Fibroblast of skin of abdomen (primary cell): ENCODE results near the gene ACOXL.

Experiments
- DNase-seq: peaks from one replicate; pipeline ENCODE4 v3.0.0-alpha.2; 2013

Gene ACOXL

GRCh38 chr2:110876167-110876999 lies 144.0 kb downstream of the ACOXL start:
- no peak for DNase-seq

- no peak for DNase-seq
Measured at GRCh38 chr2:110877031-110877827, 144.9 kb downstream of the ACOXL start.

DNA sequence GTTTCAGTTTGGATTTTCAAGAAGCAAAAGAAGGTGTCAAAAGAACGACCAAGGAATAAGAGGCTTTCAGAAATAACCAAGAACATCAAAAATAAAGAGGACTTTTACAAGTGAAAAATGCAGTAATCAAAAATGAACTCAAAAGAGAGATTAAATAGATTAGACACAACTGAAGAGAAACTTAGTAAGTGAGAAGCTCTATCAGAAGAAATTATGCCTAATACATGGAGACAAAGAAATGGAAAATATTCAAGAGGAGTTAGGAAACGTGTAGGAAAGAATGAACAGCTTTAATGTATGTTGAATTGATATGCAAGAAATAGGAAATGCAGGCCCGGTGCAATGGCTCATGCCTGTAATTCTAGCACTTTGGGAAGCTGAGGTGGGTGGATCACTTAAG lies 145.8 kb downstream of the ACOXL start:
- no peak for DNase-seq

- no peak for DNase-seq
Measured at GRCh38 chr2:110881908-110882307, 149.5 kb downstream of the ACOXL start.

DNA sequence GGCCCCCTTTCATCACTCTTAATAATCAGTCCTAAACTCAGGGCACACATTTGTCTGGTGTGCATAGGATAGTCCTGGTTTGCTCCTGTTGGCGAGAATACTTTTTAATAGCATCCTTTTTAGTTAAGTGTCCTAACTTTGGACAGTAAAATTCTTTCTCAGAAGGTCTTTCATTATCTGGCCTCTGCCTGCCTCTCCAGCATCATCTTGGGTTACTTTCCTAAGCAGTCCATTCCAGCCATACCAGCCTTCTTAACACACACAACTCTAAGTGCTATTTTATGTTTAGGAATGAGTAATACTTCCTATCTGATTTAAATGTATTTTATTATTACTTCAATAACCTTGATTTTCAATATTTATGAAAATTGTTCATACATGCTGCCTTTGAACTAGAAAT lies 151.0 kb downstream of the ACOXL start:
- DNase-seq, result no peak

- DNase-seq, result no peak
Measured at GRCh38 chr2:110885256-110885655, 152.9 kb downstream of the ACOXL start.

DNA sequence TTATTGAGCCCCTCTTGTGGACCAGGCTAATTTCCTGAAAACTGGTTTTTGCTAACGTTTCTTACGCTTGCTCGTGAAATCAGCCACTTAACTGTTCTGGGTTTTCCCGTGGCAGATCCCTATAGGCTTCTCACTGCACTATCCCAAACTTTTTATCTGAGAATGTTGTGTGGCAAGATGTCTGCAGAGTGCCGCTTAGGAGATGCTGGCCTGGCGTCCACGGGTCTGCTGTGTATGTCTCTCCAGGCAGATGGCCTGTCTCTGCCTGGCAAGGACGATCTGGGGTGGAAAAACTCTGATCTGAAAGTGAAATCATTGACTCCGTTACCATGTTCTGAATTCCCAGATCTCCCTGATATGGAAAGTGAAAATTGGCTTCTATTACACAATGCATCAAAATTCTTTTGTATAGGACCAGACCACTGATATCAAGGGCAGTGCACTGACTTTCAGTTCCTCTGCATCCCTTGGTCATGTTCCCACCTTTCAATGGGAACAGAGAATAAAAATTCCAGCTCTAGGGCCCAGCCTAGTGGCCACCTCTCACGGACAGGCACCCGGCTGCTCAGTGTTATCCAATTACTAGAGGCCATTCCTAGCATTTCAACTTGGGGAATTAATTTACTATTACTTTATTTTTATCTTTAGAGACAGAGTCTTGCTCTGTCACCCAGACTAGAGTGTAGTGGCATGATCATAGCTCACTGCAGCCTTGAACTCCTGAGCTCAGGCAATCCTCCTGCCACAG lies 154.6 kb downstream of the ACOXL start:
- DNase-seq, result no peak

GRCh38 chr2:110888411-110888810 lies 156.0 kb downstream of the ACOXL start:
- no peak for DNase-seq

DNA sequence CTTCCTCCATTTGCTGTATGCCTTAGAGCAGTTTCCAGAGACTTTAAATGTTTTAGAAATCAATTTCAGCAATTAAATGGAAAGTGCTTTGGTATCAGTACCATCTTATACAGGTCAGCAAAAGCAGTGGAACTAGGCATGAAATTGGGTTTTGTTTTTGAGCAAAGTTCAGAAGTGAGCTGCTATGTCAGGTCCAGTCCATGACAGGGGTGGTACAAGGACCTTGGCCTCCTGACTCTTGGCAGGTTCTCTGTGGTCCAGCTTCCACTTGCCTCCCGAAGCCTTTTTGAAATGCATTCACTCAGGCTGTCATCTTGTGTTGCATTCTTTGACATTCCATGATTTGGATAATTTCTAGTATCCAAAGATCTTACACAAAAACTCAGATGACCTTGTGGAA lies 159.3 kb downstream of the ACOXL start:
- DNase-seq, result no peak

GRCh38 chr2:110896226-110896625 lies 163.9 kb downstream of the ACOXL start:
- no peak for DNase-seq

- DNase-seq, result no peak
Measured at GRCh38 chr2:110897966-110898365, 165.6 kb downstream of the ACOXL start.

DNA sequence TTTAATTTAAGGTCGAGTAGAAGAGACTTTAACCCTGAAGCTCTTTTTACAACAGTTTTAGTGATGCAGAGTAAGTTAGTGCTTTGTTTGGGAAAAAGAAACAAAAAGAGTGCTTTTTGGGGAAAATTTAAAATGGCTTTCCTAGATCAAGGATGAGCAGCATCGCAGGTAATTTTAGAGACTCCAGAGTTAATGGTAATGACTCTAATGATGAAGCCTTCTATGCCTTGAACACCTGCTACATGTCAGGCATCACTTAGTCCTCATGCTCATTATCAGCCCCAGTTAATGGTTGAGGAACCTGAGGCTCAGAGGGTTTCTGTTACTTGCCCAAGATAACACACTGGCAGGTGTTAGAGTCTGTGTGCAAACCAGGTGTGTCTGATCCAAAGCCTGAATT lies 167.8 kb downstream of the ACOXL start:
- no peak for DNase-seq

DNA sequence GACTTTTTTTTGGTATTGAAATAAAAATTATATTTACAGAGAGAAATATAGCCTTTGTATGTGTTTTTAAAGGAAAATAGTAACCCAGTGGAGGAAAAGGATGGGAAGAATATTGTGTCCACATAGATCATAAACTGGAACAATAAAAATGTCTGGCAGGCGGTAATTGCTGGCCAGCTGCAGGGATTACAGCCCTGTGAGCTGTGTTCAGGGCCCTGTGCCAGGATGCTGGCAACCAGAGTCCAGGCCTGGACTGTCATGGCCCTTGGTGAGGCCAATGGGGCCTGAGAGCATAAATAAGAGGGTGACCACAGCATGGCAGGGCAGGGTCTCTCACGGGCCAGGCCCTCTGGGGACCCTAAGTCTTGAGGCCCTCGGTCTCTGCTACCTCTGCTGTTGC lies 171.2 kb downstream of the ACOXL start:
- DNase-seq, result no peak

GRCh38 chr2:110904116-110904778 lies 171.9 kb downstream of the ACOXL start:
- no peak for DNase-seq

DNA sequence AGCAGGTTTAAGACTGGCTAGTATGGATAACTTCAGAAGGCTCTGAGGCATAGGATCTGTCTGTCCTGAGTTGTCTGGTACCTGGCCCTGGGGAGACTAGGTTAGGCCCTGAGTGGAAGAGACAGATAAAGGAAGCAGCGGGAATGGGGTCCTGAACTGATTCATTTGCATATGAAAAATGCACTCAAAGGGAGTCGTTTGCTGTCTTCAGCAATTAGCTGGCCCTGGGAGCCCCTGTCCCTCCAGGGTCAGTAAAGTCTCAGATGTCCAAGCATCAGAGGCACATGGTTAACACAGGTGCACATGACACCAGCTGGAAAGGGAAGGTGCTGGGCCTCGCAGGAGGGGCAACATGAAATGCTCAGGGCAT lies 172.4 kb downstream of the ACOXL start:
- no peak for DNase-seq

DNA sequence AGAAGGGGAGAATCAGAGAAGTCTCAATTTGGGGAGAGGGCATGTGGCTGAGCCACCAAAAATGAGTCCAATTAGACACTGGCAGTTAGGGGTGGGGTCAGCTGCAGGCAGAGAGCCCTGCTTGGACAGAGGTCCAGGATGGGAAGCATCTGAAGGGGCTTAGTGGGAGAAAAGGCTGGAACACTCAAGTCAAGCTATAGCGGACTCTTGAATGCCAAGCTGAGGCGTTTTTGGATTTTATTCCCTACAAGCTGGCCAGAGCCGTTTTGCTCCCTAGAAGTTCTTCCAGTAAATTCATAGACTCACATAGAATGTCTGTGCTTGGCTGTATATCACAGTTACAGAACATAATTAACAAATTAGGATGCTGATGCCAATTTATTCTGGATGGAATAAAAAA lies 172.8 kb downstream of the ACOXL start:
- no peak for DNase-seq

GRCh38 chr2:110906613-110907298 lies 174.4 kb downstream of the ACOXL start:
- no peak for DNase-seq

DNA sequence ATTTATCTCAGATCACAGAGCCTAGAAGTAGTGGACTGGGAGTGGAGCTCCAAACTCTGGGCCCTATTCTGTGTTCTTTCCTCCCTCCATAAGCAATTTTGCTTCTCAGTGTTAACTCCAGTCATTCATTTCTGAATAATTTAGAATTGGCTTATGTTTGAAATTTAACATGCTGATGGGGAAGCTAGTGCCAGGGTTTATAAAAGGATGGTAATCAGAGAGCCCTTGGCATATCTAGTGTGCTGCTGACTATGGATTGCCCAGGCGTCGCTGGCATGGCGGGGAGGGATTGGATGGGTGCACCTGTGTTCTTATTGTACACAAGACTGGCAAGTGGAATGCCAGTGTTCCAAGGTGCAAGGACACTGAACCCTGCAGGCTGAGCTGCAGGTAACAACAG lies 177.1 kb downstream of the ACOXL start:
- DNase-seq, result no peak

- no peak for DNase-seq
Measured at GRCh38 chr2:110910423-110910822, 178.1 kb downstream of the ACOXL start.

DNA sequence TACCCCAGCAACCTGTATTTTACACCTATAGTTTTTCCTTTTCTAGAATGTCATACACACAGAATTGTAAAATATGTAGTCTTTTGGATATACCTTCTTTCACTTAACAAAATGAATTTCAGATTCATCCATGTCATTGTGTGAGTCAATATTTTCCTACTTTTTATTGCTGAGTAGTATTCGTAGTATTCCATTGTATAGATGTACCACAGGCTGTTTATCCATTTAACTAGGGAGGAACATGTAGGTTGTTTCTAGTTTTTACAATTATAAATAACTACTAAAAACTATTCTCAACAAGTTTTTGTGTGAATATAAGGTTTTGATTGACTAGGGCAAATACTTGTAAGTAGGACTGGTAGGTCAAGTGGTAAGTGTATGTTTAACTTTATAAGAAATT lies 187.4 kb downstream of the ACOXL start:
- DNase-seq, result no peak

- no peak for DNase-seq
Measured at GRCh38 chr2:110925479-110925878, 193.1 kb downstream of the ACOXL start.

GRCh38 chr2:110927526-110927925 lies 195.2 kb downstream of the ACOXL start:
- DNase-seq, result no peak
